ENCODE measurements around the gene DPYSL3.

GRCh38 chr5:147515269-147515668, 5.4 kb upstream of the DPYSL3 start:
- TF ChIP-seq CTCF (IDR thresholded peaks at IDR 0.05) (no peak), ZFX (IDR thresholded peaks at IDR 0.05; ENCODE audit: borderline replicate concordance) (no peak)
